ENCODE results near the gene TAF1D.

- no peak for TF ChIP-seq FOXA1 (IDR thresholded peaks at IDR 0.05)
- no peak for TF ChIP-seq ELF4 (IDR thresholded peaks at IDR 0.05)
- TF ChIP-seq ZNF384 (IDR thresholded peaks at IDR 0.05), result no peak
- no peak for TF ChIP-seq BHLHE40 (IDR thresholded peaks at IDR 0.05; ENCODE audit: borderline replicate concordance)
- TF ChIP-seq LEF1 (IDR thresholded peaks at IDR 0.05; ENCODE audit: borderline replicate concordance), result no peak
- TF ChIP-seq ARNT (IDR thresholded peaks at IDR 0.05), result no peak
- TF ChIP-seq FOXK2 (IDR thresholded peaks at IDR 0.05), result no peak
- TF ChIP-seq SUZ12 (IDR thresholded peaks at IDR 0.05), result no peak
- TF ChIP-seq L3MBTL2 (conservative IDR thresholded peaks at IDR 0.05), result no peak
- no peak for TF ChIP-seq HDGF (IDR thresholded peaks at IDR 0.05; ENCODE audit: borderline replicate concordance)
- no peak for TF ChIP-seq SP1 (IDR thresholded peaks at IDR 0.05)
- TF ChIP-seq PKNOX1 (IDR thresholded peaks at IDR 0.05), result no peak
- no peak for TF ChIP-seq NFRKB (IDR thresholded peaks at IDR 0.05)
Measured at GRCh38 chr11:93697611-93698010, 43.7 kb downstream of the TAF1D start.

All from HEK293T (cell line).